Retinal pigment epithelial cell (primary cell): ENCODE data around the gene COMMD6.

Experiments
- DNase-seq: peaks from one replicate; pipeline ENCODE4 v3.0.0-alpha.2; 2010; ENCODE audit warnings: low read depth
- H3K4me3 ChIP-seq: 2 replicates; pipeline ENCODE4 v1.5.1; 2011; ENCODE audit warnings: mild to moderate bottlenecking, low read length, control low read depth, moderate library complexity
- CTCF ChIP-seq: conservative IDR thresholded peaks from 2 replicates; pipeline ENCODE4 v1.5.1; 2011; ENCODE audit warnings: low read depth, low read length, control low read depth, inconsistent platforms

The COMMD6 gene

GRCh38 chr13:75511051-75511625, 26.5 kb downstream of the COMMD6 start:
- TF ChIP-seq CTCF: no peak
- no peak overlapping the region for H3K4me3 ChIP-seq
- no peak for DNase-seq

DNA sequence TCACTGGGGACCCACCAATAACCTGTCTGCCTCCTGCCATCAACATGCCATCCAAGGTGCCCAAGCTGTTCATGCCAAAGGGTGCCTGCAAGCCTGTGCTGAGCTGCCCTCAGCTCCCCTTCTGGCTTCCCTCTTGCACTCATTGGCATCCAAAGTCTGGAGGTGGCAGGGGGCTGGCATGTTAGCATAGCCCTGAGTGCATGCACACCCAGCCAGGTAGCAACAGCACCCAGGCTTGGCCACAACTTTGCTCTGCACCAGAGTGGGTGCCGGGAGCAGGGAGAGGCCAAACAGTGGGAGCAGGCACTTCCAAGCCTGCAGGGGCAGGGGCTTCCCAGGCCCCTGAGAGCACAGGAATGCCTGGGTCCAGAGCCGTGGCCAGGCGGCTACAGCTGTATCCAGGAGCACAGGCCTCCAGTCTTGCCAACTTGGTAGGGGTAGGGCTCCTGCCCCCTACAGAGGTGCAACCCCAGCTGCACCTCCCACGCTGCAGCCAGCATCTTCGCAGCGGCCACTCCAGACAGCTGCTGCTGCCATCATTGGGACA, 29.6 kb downstream of the COMMD6 start:
- TF ChIP-seq CTCF: no peak
- no peak overlapping the region for H3K4me3 ChIP-seq
- DNase-seq: no peak

- DNase-seq: no peak
- no peak overlapping the region for H3K4me3 ChIP-seq
Observed at GRCh38 chr13:75507027-75508001, 30.3 kb downstream of the COMMD6 start.

GRCh38 chr13:75506018-75506417, 31.6 kb downstream of the COMMD6 start:
- DNase-seq: no peak

More at GRCh38 chr13:75507027-75508001, 30.3 kb downstream of the COMMD6 start:
- no peak for TF ChIP-seq CTCF

GRCh38 chr13:75505327-75505726, 32.3 kb downstream of the COMMD6 start:
- H3K4me3 ChIP-seq: no peak overlapping the region
- TF ChIP-seq CTCF: no peak
- DNase-seq: no peak

More at GRCh38 chr13:75506018-75506417, 31.6 kb downstream of the COMMD6 start:
- H3K4me3 ChIP-seq: no peak overlapping the region
- no peak for TF ChIP-seq CTCF

- no peak overlapping the region for H3K4me3 ChIP-seq
- TF ChIP-seq CTCF: no peak
- no peak for DNase-seq
Observed at GRCh38 chr13:75495938-75496337, 41.7 kb downstream of the COMMD6 start.

- H3K4me3 ChIP-seq: no peak overlapping the region
- no peak for DNase-seq
- TF ChIP-seq CTCF: no peak
Observed at GRCh38 chr13:75494491-75494890, 43.1 kb downstream of the COMMD6 start.
